ENCODE data around the gene HIC1.
"Not testable (repeated sequence)": the region's sequence is repeated elsewhere in the genome, so short reads cannot be mapped to it uniquely, and the experiment has no call there.

The HIC1 gene, protein sequence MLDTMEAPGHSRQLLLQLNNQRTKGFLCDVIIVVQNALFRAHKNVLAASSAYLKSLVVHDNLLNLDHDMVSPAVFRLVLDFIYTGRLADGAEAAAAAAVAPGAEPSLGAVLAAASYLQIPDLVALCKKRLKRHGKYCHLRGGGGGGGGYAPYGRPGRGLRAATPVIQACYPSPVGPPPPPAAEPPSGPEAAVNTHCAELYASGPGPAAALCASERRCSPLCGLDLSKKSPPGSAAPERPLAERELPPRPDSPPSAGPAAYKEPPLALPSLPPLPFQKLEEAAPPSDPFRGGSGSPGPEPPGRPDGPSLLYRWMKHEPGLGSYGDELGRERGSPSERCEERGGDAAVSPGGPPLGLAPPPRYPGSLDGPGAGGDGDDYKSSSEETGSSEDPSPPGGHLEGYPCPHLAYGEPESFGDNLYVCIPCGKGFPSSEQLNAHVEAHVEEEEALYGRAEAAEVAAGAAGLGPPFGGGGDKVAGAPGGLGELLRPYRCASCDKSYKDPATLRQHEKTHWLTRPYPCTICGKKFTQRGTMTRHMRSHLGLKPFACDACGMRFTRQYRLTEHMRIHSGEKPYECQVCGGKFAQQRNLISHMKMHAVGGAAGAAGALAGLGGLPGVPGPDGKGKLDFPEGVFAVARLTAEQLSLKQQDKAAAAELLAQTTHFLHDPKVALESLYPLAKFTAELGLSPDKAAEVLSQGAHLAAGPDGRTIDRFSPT

DNA sequence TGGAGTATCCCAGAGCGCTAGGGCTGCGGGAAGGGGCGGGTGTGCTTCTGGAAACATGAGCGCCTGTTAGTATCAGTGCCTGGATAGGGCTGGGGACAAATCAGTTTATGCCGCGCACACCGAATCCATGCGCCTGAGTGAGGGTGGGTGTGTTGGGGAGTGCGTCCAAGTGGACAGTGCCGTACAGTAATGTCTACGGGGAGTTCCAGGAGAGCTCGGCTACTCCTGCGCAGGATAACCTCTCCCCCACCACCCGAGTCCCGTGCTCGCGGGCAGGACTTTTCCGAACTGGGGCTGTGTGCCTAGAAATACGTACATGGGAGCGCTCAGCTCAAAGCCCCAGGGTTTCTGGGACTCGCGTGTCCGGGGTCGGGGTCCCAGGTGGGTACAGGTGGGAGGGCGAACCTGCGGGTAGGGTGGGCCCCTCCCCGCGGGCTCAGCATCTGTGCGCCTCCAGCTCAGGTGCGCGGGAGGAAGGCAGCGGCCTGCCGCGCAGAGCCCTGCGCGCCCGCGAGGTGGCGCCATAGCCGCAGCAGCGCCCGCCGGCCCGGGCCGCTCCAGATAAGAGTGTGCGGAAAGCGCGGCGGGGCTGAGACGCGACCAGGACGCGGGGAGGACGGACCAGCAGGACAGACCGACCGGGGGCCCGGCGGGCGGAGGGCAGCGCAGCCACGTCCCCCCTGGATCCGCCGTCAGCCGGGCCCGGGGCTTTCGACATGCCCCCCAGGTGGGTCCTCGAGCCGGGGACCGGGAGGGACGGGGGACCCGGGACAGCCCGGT lies at the start of gene HIC1:
TSS of gene HIC1 (plus strand) at position 592 of the 780 bp plus-strand sequence. CDS start 1,588 bp downstream, outside the sequence.
- peak; percentile 80 for DNase-seq

DNA sequence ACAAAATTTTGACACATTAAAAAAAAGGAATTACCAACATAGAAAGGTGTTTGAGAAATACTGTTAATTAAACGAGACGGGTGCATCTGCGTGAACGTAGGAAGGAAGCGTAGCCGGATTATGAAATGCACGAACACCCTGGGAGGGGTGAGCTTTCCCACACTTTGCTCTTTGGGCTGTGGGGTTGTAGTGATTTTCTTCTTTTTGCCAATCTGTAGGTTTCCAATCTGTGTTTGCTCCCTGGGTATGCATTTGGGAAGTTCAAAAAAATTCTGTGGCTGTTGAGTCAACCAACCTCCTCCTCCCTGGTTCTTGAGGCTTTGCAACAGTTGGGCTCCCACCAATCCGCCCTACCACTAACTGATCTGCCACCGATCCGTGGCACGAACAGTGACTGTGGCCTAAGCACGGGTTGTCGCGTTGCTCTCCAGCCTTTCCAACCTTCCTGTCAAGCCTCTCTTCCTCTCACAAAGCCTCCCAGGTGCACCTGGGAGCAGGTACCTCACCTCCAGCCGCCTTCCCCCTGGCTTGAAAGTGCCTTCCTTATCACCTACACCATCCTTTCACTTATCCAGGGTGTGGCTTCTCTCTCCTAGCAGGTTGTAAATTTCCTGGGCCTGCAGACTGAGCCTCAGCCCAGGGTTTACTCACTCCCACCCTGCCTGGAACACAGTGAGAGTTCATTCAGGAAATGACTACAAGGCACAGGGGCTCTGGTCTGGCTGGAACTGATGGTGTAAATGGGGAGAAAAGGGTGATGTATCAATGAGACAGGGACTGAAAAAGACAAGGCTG lies 46.4 kb upstream of the HIC1 start:
- DNase-seq: no peak

DNA sequence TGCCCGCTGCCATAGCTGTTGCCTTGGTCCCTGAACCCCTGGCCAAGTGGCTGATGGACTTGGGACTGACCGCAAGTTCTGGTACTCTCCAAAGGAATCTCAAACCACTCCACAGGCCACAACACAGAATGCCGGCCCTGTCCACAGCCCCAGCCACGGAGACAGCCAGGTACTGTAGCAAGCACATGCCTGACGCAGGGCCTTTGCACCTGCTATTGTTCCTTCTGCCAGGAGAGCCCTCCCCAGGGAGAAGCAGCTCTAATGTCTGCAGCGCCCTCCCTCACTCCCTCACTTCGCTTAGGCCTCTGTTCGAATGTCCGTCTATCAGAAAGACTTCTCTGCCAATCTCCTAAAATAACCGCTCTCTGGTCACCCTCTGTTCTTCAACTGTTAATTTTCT lies 45.2 kb upstream of the HIC1 start:
- no peak for DNase-seq

DNA sequence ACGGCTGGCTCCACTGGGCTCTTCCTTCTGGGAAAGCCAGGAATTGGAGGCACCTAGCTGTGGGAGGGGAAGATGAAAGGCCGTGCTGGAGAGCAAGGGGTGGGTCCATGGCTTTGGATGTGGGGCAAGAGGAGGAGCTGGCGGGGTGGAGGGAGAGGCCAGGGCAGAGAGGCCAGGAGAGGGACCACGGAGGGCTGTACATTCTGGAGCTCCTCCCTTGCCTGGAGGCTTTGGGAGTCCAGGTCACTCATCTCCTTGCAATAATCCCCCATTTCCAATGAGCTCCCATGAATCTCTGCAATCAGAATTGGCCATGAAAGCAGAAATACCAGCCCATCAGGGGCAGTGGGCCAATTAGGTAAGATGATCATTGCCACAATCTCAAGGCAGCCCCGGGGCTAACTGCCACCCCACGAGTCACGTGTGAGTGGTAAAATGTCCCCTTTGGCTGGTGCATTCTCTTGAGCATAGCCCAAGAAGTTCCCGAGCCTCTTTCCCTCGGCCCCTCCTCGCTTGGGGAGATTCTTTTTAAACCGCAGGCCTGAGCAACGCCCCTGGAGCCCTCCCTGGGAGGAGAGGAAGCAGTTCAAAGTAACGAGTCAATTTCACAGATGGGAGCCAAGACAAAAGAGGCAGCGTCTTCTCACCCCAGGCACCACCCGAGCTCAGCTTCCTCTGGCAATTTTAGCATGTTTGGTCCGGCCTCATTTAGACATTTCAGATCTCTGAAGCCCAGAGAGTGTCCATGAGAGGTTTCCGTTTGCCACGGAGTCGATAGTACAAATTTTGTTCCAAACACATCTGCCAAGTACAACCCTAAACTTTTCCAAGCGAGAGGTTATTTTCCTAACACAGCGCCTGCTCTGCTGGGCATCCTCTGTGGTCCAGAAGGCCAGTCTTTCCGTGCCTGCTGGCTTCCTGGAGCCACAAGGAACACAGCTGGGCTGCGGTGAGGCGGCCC lies 43.2 kb upstream of the HIC1 start:
- DNase-seq: peak; percentile 38

DNA sequence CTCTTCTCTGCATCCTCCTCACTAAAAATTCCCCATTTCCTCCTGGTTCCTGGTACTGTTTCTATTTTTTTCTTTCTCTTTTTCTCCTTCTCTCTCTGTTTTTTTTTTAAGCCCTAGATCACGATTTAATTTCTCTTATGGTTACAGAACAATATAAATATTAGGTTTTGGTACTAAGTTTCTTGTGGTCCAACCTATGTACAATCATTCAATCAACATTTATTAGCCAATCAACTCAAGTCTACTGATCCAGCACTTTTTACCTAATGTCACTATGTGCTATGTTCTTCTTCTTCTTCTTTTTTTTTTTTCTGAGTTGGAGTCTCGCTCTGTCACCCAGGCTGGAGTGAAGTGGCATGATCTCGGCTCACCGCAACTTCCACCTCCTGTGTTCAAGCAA lies 42.4 kb upstream of the HIC1 start:
- DNase-seq: no peak

DNA sequence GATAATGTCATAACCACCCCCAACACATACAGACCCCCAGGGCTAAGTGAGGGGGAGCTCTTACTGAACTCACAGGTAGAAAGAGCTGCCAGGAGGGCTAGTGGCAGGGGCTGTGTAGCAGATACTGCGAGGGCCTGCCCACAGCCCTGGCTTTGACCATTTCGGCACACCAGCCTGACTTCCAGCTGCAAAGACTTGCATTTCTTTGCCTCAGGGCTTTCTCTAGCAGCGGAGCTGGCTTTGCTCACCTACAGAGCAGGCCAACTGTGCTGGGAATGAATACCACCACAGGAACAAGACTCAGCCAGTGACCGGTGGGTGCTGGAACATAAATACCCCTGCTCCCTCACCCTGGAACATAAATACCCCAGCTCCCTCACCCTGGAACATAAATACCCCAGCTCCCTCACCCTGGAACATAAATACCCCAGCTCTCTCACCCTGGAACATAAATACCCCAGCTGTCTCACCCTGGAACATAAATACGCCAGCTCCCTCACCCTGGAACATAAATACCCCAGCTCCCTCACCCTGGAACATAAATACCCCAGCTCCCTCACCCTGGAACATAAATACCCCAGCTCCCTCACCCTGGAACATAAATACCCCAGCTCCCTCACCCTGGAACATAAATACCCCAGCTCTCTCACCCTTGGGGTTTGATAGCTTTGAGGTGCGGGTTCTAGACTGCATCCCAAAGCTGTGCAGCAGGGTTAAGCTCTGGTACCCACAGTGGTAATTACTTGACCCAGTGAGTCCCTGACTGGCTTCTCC lies 41.5 kb upstream of the HIC1 start:
- not testable (repeated sequence) for DNase-seq

DNA sequence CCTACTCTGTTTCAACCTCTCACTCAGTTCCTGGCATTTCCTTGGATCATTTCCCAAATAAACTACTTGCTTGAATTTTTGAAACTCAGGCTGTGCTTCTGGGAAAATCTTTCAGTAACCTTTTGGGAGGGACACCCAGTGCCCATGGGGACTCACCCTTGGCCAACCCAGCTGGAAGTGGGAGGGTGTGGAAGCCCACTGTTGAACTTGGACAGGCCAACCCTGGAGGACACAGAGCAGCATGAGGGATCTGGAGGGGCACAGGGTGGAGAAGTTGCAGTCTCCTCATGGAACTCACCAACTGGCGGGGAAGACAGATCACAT lies 40.9 kb upstream of the HIC1 start:
- no peak for DNase-seq

DNA sequence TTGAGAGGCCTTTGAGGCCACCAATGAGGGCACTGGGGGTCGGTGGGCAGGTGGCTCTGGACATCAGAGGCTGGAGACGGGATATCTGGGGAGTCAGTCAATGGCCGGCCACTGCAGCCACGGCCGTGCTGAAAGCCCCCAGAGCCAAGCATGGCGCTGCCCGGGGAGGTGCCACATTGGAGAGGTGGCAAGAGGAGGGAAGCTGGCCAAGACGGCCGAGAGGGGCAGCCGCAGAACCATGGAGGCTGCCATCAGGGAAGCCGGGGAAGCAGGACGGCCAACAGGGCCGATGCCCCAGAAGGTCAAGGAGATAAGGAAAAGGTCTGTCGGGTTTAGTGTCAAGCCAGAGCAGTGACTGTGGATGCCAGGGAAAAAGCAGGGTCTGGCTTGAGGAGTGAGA lies 39.6 kb upstream of the HIC1 start:
- DNase-seq: no peak

DNA sequence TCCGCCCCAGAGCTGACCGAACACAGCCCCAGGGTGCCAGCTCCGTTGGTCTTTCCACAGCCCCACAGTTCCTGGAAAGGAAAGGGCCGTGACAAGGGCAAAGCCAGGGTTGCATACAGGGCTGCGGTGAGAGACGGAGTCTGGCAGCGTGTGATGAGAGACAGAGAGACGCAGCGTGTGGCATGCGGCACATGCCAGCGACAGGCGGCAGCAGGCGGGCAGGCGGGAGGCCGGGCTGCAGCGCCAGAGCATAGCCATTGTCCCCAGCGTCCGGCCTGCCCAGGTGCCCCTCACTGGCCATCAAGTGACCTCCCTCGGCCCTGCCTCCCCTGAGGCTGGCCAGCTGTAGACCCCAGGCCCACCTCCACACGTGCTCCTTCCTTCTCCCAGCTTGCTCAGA lies 38.4 kb upstream of the HIC1 start:
- DNase-seq: no peak

DNA sequence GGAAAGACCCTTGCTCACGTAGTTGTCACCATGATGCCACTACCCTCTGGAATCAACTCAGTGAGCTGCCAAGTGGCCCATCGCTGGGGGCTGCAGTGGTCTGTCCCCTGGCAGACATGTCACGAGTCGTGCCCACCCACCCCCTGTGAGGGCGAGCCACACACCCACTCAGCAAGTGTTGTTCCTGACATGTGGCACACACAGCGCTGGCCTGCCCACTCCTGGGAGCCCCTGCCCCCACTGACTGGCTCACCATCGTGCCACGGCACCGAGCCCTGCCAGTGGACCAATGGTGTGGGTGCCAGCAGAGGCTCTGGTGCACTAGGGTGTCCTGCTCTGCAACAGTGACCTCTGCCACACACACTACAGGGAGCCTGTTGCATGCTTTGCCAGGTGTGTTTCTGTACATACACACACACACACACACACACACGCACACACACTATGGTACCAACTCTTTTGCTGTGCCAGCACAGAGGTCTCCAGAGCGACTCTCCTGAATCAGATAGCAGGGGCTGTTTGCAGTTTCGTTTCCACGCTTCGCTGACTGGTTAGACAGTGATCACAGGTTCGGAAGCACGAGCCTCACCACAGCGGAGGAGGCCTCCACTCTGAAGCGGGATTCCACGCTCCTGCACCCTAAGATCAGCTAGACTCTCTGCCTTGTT lies 37.5 kb upstream of the HIC1 start:
- peak; percentile 30 for DNase-seq

DNA sequence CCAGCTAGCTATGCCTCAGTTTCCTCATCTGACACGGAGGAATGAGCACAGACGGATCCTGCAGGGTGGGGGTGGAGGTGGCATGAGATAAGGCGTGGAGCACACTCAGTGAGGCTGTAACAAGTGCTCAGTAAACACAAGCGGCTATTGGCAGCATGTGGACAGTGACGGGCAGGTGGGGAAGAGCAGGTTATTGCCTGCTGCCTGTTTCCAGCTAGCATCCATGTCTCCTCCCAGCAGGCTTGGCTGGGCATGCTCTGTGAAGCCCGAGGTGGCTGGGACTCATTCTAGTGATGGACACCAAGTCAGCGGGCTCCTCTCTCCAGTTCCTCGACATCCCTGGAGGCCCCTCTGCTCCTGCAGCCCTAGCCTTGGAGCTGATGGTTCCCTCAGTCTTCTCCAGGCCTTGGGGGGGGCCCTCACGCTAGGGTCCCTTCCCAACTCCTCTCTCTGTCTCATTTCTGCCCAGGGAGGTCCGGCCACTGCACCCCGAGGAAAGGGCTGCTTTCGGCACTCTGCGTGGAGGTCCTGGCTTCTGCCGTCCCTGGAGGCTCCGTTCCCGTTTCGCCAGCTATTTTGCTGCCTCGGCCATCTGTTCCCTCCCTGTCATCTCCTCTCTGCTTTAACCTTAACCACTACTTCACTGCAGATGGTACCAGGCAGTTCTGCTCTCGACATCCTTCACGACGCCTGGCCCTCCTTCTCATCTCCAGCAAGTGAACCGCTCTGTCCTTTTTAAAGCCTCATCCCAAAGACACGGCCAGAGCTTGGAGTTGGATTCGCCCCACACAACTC lies 36.0 kb upstream of the HIC1 start:
- DNase-seq: no peak

DNA sequence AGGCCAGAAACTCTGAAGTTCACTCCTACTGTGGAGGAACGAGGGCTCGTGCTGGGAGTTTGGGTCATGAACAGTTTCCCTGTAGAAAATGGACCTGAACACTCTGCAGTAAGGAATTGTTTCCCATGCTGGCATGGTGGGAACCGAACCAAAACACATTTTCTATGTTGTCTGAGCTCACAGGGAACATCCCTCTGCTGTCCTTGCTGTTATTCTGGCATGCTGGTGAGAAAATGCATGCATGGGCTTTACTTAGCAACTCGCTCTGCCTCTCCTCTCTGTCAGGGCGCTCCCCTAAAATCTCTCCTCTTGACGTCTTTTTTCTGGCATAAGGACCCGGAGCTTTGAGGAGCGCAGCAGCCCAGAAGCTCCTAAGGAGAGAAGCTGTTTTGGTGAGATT lies 35.2 kb upstream of the HIC1 start:
- DNase-seq: no peak

DNA sequence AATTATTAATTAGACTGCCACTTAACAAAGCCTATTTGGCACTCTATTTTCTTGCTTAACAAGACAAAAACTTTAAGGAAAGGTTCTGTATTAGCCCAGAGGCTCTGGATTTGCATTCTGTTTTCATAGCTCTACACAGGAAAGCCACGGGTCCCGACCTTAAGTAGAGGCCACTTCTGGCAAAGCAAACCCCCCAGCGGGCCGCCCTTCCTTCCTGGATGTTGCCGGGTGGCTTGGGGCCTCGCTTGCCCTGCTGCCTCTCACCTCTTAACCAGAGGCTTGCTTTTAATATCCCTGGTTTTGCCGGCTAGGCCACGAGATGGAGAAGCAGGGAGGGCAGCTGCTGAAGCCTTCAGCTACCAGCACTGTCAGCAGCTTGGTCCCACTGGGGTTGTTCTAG lies 34.2 kb upstream of the HIC1 start:
- DNase-seq: no peak

DNA sequence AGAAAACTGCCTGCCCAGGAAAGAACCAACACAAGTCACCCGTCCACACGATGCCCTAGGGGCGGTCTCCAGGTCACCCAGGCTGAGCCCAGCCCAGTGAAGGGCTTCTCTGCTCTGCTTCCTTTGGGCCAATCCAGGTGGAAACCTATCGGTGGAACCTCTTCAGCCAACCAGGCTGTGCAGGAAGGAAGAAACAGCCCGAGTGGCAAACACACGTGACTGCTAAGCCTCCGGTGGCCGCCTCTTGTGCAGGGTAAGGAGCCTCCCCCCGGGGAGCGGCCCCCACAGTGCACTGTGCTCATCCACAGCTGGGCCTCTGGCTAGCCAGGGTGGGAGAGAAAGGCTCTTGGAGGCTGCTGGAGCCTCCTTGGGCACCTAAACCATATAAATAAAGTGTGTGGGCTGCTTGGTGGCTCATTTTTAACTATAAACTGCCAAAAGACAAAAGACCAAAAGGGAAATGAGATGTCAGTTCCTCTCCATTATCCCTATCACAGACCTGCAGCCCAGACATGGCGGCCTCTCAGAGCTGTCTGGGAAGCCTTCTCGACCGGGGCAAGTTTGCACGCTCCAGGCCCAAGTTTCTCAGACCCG lies 32.2 kb upstream of the HIC1 start:
- peak; percentile 9 for DNase-seq

DNA sequence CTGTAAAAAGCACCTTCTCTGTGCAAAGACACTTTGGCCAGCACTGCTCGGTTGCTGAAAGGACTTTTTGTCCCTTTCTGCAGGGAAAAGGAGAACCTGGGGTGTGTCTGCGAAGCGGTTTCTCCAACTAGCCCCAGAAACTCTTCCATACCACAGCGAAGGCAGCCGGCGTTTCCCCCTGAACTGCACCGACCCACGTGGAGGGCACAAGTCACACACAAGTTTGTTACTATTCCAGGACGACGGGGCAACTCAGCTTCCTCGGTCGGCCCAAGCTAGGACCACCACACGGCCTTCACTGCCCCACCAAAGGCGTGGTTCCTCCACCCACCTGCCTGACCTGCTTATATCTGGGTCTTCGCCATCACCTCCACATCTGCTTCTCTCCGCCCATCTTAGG lies 31.6 kb upstream of the HIC1 start:
- no peak for DNase-seq

DNA sequence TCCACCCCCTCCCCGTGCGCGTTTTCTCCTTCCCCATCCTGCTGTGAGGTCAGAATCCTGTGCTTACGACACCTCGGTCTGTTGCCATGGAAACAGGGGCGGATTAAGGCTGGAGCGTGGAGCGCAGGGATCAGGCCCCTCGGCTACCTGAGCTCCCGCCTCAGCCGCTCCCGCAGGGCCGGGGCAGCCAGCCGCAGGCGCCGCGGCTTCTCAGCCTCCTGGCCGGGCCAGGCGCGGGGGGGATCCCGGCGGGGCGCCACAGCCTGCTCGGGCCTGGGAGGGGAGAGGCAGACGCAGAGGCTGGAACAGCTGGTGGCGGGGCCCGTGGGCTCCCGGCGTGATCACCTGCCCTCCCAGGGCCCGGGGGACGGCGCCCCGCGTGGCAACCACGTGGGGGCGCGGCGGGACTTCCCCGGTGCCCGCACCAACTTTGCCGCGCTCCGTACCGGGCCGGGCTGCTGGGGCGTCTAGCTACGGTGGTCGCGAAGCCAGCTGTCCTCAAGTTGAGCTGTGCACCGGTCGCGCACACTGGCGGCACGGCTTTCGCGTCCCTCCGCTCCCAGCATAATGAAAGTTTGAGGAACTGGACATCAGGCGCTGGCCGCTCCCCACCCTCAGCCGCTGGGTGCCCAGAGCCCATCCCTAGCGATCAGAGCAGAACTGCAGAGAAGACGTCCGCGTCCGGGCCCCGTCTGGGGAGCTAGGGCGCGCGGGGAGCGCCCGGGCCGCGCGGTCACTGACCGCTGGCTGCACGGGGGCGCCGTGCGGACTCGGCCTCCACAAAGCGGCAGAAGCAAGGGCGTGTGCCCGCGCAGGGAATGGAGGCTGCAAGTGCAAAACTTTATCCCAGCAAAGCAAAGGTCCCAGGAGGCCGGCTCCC lies 31.0 kb upstream of the HIC1 start:
- DNase-seq: no peak

DNA sequence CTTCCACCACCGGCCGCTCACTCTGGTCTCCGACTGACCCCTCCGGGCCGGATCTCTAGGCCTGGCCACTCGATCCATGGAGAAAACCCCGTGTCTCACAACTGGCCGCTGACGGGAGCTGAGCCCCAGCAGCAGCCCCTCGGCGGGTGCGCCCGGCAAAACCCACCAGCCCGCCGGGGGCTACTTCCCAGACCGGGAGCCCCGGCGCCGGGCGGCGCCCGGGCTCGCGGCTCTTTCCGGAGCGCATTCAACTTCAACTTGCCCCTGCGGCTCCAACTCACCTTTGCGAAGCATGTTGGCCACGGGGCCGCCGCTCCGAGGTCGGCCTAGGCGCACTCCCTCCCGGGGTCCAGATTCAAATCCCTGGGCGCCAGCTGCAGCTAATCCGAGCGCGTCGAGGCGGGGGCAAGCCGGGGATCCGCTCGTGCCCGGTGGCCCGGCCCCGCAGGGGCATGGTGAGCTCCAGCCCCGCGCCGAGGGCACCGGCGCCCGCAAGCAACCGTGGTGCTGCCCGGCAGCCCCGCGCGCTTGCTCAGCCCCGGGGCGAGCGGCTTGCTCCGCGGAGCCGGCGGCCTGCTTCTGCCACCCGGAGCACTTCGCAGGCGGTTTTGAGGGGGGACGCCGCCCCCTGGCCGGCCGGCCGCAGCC lies 30.2 kb upstream of the HIC1 start:
- DNase-seq: no peak

Measured in OCI-M1 (cell line).